ENCODE measurements around the gene LSM12. TPM values are rescaled to one million over a fixed set of nuclear protein-coding genes. Genes with fewer than 3 reads are reported as not detected.
"Not testable (repeated sequence)": the region's sequence is repeated elsewhere in the genome, so short reads cannot be mapped to it uniquely, and the experiment has no call there.

The LSM12 gene
- total RNA-seq (2014; rRNA removed; shearing (Covaris generic)): 49.8 and 62.1 TPM in 2 replicates

GRCh38 chr17:44066204-44066930 is at the start of gene LSM12:
TSS of gene LSM12 (minus strand) at chr17:44066671. CDS start at chr17:44066587, 84 bp downstream.
- DNase-seq (ENCODE audit: low spot score): peak; percentile 80

- peak; percentile 38 for DNase-seq (ENCODE audit: low spot score)
These were observed 49.3 kb upstream of the LSM12 start for GRCh38 chr17:44115585-44116415.

GRCh38 chr17:44113868-44114840 is 47.7 kb upstream of the LSM12 start:
- no peak for DNase-seq (ENCODE audit: low spot score)

- no peak for DNase-seq (ENCODE audit: low spot score)
These were observed 46.9 kb upstream of the LSM12 start for GRCh38 chr17:44113382-44113781.

GRCh38 chr17:44112284-44113280 is 46.1 kb upstream of the LSM12 start:
- no peak for DNase-seq (ENCODE audit: low spot score)

GRCh38 chr17:44111777-44112176 is 45.3 kb upstream of the LSM12 start:
- no peak for DNase-seq (ENCODE audit: low spot score)

- peak; percentile 89 for DNase-seq (ENCODE audit: low spot score)
These were observed 44.6 kb upstream of the LSM12 start for GRCh38 chr17:44110823-44111633.

- DNase-seq (ENCODE audit: low spot score): no peak
These were observed 43.7 kb upstream of the LSM12 start for GRCh38 chr17:44110011-44110686.

- DNase-seq (ENCODE audit: low spot score): no peak
These were observed 42.8 kb upstream of the LSM12 start for GRCh38 chr17:44109312-44109630.

- peak; percentile 98 for DNase-seq (ENCODE audit: low spot score)
These were observed 42.2 kb upstream of the LSM12 start for GRCh38 chr17:44108440-44109311.

- DNase-seq (ENCODE audit: low spot score): no peak
These were observed 40.3 kb upstream of the LSM12 start for GRCh38 chr17:44106801-44107200.

GRCh38 chr17:44105941-44106340 is 39.5 kb upstream of the LSM12 start:
- no peak for DNase-seq (ENCODE audit: low spot score)

GRCh38 chr17:44105483-44105882 is 39.0 kb upstream of the LSM12 start:
- no peak for DNase-seq (ENCODE audit: low spot score)

GRCh38 chr17:44102849-44103622 is 36.6 kb upstream of the LSM12 start:
- DNase-seq (ENCODE audit: low spot score): no peak

- DNase-seq (ENCODE audit: low spot score): not testable (repeated sequence)
These were observed 35.4 kb upstream of the LSM12 start for GRCh38 chr17:44101858-44102257.

- DNase-seq (ENCODE audit: low spot score): peak; percentile 88
These were observed 30.9 kb upstream of the LSM12 start for GRCh38 chr17:44097110-44097958.
